Uterus (tissue), 4 donors: ENCODE results near the gene IAPP. TPM values are rescaled to one million over a fixed set of nuclear protein-coding genes. Genes with fewer than 3 reads are reported as not detected.
"Not testable (repeated sequence)": the region's sequence is repeated elsewhere in the genome, so short reads cannot be mapped to it uniquely, and the experiment has no call there.

Experiments
- DNase-seq, 2 donors: peaks; one replicate each; pipeline ENCODE4 v3.0.0-alpha.2; 2019 to 2020
- H3K27ac ChIP-seq, 2 donors: fragments of 200-600 bp; sonication (generic); 1 replicate in 1 of 2; 2 replicates in 1 of 2; pipeline ENCODE4 v1.5.1; 2016 to 2018
- H3K27me3 ChIP-seq, 2 donors: fragments of 200-600 bp; sonication (generic); one replicate each; pipeline ENCODE4 v1.5.1; 2018 to 2019; ENCODE audit warnings: control low read depth in 1 of 2
- H3K36me3 ChIP-seq, 2 donors: fragments of 200-600 bp; sonication (generic); one replicate each; pipeline ENCODE4 v1.5.1; 2019; ENCODE audit warnings: control low read depth in 1 of 2
- H3K4me1 ChIP-seq, 2 donors: fragments of 200-600 bp; sonication (generic); one replicate each; pipeline ENCODE4 v1.5.1; 2018 to 2019; ENCODE audit warnings: control low read depth in 1 of 2
- H3K4me3 ChIP-seq, 2 donors: fragments of 200-600 bp; sonication (generic); 1 replicate in 1 of 2; 2 replicates in 1 of 2; pipeline ENCODE4 v1.5.1; 2018 to 2019; ENCODE audit warnings: mild to moderate bottlenecking in 1 of 2
- H3K9me3 ChIP-seq, 2 donors: fragments of 200-600 bp; sonication (generic); one replicate each; pipeline ENCODE4 v1.5.1; 2019; ENCODE audit warnings: control low read depth in 1 of 2
- POLR2A ChIP-seq, 2 donors: fragments of 450-650 bp; IDR thresholded peaks; one replicate each; pipeline ENCODE4 v1.6.1; 2016; ENCODE audit warnings: antibody characterized with exemption in 2 of 2, mild to moderate bottlenecking in 1 of 2, moderate library complexity in 1 of 2
- intact Hi-C: fragments of 100-400 bp; cut with DNase I; formaldehyde crosslinking; loops from one replicate; pipeline ENCODE4 v1.15.1; 2023; ENCODE audit warnings: low total_unique reads
- total RNA-seq, 4 donors: library from RNA; depleted of rRNA in 3 of 4; stranded (reverse); fragments of >200 nt in 3 of 4; gene quantifications; one replicate each; pipeline versions ENCODE4 v1.1.0 to v1.2.4, GENCODE V29; 2014 to 2023
- TF ChIP-seq, protein P1 (sequence below), 4 experiments: fragments of 200-600 bp in 2 of 4; fragments of 450-650 bp in 2 of 4; sonication (generic) in 2 of 4; IDR thresholded peaks; one replicate each; pipeline ENCODE4 v1.5.1; 2016 to 2019; ENCODE audit warnings: antibody characterized with exemption in 4 of 4, mild to moderate bottlenecking in 2 of 4, moderate library complexity in 1 of 4
- donor health status: DM: yes; HTN: yes; CAD: no.

IAPP gene
- total RNA-seq, 4 donors from 2014 or later: not detected

DNA sequence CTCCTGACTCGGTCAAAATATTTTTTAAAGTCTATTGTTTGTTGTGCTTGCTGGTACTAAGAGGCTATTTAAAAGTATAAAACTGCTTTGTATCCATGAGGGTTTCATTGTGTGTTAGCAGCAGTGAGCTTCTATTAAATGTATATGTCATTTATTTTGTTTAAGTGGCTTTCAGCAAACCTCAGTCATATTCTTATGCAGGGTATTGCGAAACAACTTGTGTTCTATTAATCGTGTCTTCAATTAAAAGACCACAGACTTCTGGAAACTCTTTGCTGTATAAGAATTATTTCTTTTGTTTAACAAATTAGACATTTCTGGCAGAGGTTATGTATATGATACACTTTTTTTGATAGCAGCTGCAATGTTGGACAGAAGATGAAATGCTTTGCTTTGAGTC lies 6.5 kb downstream of the IAPP start:
- Histone ChIP-seq H3K27me3 (no peaks in the 10 kb centered on the region), H3K27ac (no peak overlapping the region), H3K4me3 (no peak overlapping the region), H3K9me3 (no peaks in the 10 kb centered on the region), H3K36me3 (no peaks in the 10 kb centered on the region), H3K4me1 (no peaks in the 10 kb centered on the region)
- no peak for DNase-seq
- TF ChIP-seq POLR2A (IDR thresholded peaks at IDR 0.05): no peak
- TF ChIP-seq, protein P1, sequence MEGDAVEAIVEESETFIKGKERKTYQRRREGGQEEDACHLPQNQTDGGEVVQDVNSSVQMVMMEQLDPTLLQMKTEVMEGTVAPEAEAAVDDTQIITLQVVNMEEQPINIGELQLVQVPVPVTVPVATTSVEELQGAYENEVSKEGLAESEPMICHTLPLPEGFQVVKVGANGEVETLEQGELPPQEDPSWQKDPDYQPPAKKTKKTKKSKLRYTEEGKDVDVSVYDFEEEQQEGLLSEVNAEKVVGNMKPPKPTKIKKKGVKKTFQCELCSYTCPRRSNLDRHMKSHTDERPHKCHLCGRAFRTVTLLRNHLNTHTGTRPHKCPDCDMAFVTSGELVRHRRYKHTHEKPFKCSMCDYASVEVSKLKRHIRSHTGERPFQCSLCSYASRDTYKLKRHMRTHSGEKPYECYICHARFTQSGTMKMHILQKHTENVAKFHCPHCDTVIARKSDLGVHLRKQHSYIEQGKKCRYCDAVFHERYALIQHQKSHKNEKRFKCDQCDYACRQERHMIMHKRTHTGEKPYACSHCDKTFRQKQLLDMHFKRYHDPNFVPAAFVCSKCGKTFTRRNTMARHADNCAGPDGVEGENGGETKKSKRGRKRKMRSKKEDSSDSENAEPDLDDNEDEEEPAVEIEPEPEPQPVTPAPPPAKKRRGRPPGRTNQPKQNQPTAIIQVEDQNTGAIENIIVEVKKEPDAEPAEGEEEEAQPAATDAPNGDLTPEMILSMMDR (IDR thresholded peaks at IDR 0.05): no peak
- intact Hi-C loops: no loop called here

DNA sequence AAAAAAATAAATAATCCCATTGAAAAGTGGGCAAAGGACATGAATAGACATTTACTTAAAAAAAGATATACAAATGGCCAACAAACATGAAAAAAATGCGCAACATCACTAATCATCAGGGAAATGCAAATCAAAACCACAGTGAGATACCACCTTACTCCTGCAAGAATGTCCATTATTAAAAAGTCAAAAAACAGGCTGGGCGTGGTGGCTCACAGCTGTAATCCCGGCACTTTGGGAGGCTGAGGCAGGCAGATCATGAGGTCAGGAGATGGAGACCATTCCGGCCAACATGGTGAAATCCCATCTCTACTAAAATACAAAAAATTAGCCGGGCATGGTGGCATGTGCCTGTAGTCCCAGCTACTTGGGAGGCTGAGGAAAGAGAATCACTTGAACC lies 8.6 kb downstream of the IAPP start:
- H3K4me1 ChIP-seq, H3K36me3 ChIP-seq, H3K27ac ChIP-seq, H3K27me3 ChIP-seq, DNase-seq, intact Hi-C loops, H3K9me3 ChIP-seq, H3K4me3 ChIP-seq: not testable (repeated sequence)

DNA sequence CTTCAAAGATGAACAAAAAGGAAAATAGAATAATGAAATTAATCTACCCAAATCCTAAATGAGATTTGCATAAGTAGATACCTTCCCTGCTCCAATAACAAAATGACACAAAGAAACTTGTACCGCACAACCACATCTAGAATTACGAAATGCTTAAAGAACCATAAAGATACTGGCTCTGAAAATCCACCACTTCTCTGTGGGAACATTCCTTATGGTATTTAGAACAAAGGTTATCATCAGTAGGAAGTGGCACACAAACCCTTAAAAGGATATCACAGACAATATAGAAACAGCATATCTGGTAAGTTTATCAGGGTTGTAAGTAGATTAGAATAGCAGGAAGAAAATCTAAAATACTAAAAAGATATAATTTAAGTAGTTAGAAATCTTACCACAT lies 11.6 kb downstream of the IAPP start:
- intact Hi-C loops: no loop called here
- no peak for DNase-seq
- H3K27ac ChIP-seq: no peak overlapping the region
- H3K4me3 ChIP-seq: no peak overlapping the region
- no peaks in the 10 kb centered on the region for H3K27me3 ChIP-seq
- H3K9me3 ChIP-seq: no peaks in the 10 kb centered on the region
- no peaks in the 10 kb centered on the region for H3K4me1 ChIP-seq
- TF ChIP-seq, protein P1 (IDR thresholded peaks at IDR 0.05): no peak
- H3K36me3 ChIP-seq: no peaks in the 10 kb centered on the region

DNA sequence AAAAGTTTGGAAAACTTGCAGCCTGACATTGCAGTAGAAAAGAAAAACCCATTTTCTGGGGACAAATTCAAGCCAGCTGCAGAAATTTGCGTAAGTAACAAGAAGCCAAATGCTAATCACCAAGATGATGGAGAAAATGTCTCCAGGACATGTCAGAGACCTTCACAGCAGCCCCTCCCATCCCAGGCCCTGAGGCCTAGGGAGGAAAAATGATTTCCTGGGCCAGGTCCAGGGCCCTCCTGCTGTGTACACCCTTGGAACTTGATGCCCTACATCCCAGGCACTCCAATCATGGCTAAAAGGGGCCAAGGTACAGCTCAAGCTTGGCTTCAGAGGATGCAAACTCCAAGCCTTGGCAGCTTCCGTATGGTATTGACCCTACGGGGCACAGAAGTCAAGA lies 14.5 kb downstream of the IAPP start:
- H3K4me1 ChIP-seq: no peaks in the 10 kb centered on the region
- TF ChIP-seq, protein P1 (IDR thresholded peaks at IDR 0.05): no peak
- TF ChIP-seq POLR2A (IDR thresholded peaks at IDR 0.05): no peak

DNA sequence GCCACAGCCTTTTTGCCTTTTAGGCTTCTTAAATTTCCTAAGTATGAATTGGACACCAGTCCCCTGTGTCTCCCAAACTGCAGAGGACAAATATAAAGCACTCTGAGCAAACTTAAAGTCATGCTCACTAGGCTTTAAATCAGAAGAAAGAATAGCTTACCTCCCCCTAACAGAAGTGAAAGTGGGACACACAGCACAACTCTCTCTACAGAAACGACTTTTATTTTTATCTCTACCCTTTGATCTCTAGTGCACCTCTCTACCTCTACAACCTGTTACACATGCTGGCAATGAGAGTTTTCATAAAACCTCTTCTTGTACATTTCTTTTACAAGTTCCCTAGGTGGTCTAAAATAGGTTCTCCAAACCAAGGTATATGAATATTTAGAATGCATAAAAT lies 19.7 kb downstream of the IAPP start:
- no peak for TF ChIP-seq POLR2A (IDR thresholded peaks at IDR 0.05)
- TF ChIP-seq, protein P1 (IDR thresholded peaks at IDR 0.05): no peak
- intact Hi-C loops: no loop called here
- Histone ChIP-seq H3K27ac (no peak overlapping the region), H3K4me3 (no peak overlapping the region), H3K36me3 (no peaks in the 10 kb centered on the region), H3K9me3 (no peaks in the 10 kb centered on the region), H3K4me1 (no peaks in the 10 kb centered on the region), H3K27me3 (no peaks in the 10 kb centered on the region)
- no peak for DNase-seq

More for the DNA sequence above, 14.5 kb downstream of the IAPP start:
- no peak for DNase-seq
- Histone ChIP-seq H3K4me3 (no peak overlapping the region), H3K27me3 (no peaks in the 10 kb centered on the region), H3K36me3 (no peaks in the 10 kb centered on the region), H3K27ac (no peak overlapping the region), H3K9me3 (no peaks in the 10 kb centered on the region)
- intact Hi-C loops: no loop called here

DNA sequence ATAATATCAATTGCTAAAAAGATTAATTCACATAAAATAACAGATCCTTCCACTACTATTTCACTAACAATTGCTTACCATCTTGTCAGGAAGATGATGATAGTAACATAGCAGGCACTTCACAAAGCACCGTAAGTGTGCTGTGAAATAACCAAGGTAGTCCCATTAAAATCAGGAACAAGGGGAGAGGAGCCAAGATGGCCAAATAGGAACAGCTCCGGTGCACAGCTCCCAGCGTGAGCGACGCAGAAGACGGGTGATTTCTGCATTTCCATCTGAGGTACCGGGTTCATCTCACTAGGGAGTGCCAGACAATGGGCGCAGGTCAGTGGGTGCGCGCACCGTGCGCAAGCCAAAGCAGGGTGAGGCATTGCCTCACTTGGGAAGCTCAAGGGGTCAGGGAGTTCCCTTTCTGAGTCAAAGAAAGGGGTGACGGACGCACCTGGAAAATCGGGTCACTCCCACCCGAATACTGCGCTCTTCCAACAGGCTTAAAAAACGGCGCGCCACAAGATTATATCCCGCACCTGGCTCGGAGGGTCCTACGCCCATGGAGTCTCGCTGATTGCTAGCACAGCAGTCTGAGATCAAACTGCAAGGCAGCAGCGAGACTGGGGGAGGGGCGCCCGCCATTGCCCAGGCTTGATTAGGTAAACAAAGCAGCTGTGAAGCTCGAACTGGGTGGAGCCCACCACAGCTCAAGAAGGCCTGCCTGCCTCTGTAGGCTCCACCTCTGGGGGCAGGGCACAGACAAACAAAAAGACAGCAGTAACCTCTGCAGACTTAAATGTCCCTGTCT lies 22.3 kb downstream of the IAPP start:
- H3K9me3 ChIP-seq, H3K4me1 ChIP-seq, intact Hi-C loops, H3K27me3 ChIP-seq, H3K36me3 ChIP-seq, DNase-seq, H3K4me3 ChIP-seq, H3K27ac ChIP-seq: not testable (repeated sequence)
